Measurements from ENCODE around the gene SYNPO2. TPM values are rescaled to one million over a fixed set of nuclear protein-coding genes. Genes with fewer than 3 reads are reported as not detected.

SYNPO2 gene
- total RNA-seq, 1 donor from 2014 or later = 26.2 TPM

GRCh38 chr4:118898684-118899138 lies 10.1 kb downstream of the SYNPO2 start:
- no peak overlapping the region for H3K27ac ChIP-seq
- no peak for DNase-seq
- H3K36me3 ChIP-seq = no peaks in the 10 kb centered on the region
- H3K4me3 ChIP-seq = no peak overlapping the region
- no peak for TF ChIP-seq CTCF (IDR thresholded peaks at IDR 0.05)
- no peaks in the 10 kb centered on the region for H3K9me3 ChIP-seq
- intact Hi-C loops (cut with DNase I) = no loop called here
- H3K4me1 ChIP-seq = no peaks in the 10 kb centered on the region
- H3K27me3 ChIP-seq (ENCODE audit: low read depth) = no peaks in the 10 kb centered on the region
- ATAC-seq = no peak

GRCh38 chr4:118904418-118904817 lies 15.8 kb downstream of the SYNPO2 start:
- no peak for DNase-seq
- H3K4me3 ChIP-seq = no peak overlapping the region

GRCh38 chr4:118904935-118905334 lies 16.3 kb downstream of the SYNPO2 start:
- no peaks in the 10 kb centered on the region for H3K9me3 ChIP-seq
- DNase-seq (no peak), ATAC-seq (no peak)
- no peaks in the 10 kb centered on the region for H3K4me1 ChIP-seq
- intact Hi-C loops (cut with DNase I) = no loop called here
- no peak for TF ChIP-seq CTCF (IDR thresholded peaks at IDR 0.05)
- no peak overlapping the region for H3K4me3 ChIP-seq
- no peaks in the 10 kb centered on the region for H3K36me3 ChIP-seq
- no peak overlapping the region for H3K27ac ChIP-seq
- no peaks in the 10 kb centered on the region for H3K27me3 ChIP-seq (ENCODE audit: low read depth)

More at GRCh38 chr4:118904418-118904817, 15.8 kb downstream of the SYNPO2 start:
- no peaks in the 10 kb centered on the region for H3K4me1 ChIP-seq
- no peak overlapping the region for H3K27ac ChIP-seq
- no peaks in the 10 kb centered on the region for H3K27me3 ChIP-seq (ENCODE audit: low read depth)
- H3K9me3 ChIP-seq = no peaks in the 10 kb centered on the region
- intact Hi-C loops (cut with DNase I) = no loop called here
- ATAC-seq = no peak
- no peak for TF ChIP-seq CTCF (IDR thresholded peaks at IDR 0.05)
- no peaks in the 10 kb centered on the region for H3K36me3 ChIP-seq

GRCh38 chr4:118905566-118905965 lies 16.9 kb downstream of the SYNPO2 start:
- Histone ChIP-seq H3K27me3 (ENCODE audit: low read depth) (no peaks in the 10 kb centered on the region), H3K36me3 (no peaks in the 10 kb centered on the region), H3K9me3 (no peaks in the 10 kb centered on the region), H3K4me1 (no peaks in the 10 kb centered on the region), H3K4me3 (no peak overlapping the region), H3K27ac (no peak overlapping the region)
- intact Hi-C loops (cut with DNase I) = no loop called here
- TF ChIP-seq CTCF (IDR thresholded peaks at IDR 0.05) = no peak
- ATAC-seq = no peak
- no peak for DNase-seq

GRCh38 chr4:118909173-118909956 lies 20.7 kb downstream of the SYNPO2 start:
- no peaks in the 10 kb centered on the region for H3K27me3 ChIP-seq (ENCODE audit: low read depth)
- H3K36me3 ChIP-seq = no peaks in the 10 kb centered on the region
- no peak overlapping the region for H3K27ac ChIP-seq
- intact Hi-C loops (cut with DNase I) = no loop called here
- H3K4me1 ChIP-seq = no peaks in the 10 kb centered on the region
- TF ChIP-seq CTCF (IDR thresholded peaks at IDR 0.05) = no peak
- ATAC-seq = no peak
- H3K4me3 ChIP-seq = no peak overlapping the region
- H3K9me3 ChIP-seq = no peaks in the 10 kb centered on the region
- no peak for DNase-seq

Data from lower lobe of right lung (tissue), 2 donors.